Activated CD4-positive, alpha-beta T cell treated with anti-CD3 and anti-CD28 coated beads for 4 hours (primary cell): ENCODE measurements around the gene PAPOLB.
A peak's percentile ranks its signal among the peaks of the same experiment; 100 is the strongest.
"Not testable (repeated sequence)": the region's sequence is repeated elsewhere in the genome, so short reads cannot be mapped to it uniquely, and the experiment has no call there.

ENCODE experiments used
- DNase-seq, 2 donors: peaks; one replicate each; pipeline ENCODE4 v3.0.0-alpha.2; 2020

PAPOLB gene

DNA sequence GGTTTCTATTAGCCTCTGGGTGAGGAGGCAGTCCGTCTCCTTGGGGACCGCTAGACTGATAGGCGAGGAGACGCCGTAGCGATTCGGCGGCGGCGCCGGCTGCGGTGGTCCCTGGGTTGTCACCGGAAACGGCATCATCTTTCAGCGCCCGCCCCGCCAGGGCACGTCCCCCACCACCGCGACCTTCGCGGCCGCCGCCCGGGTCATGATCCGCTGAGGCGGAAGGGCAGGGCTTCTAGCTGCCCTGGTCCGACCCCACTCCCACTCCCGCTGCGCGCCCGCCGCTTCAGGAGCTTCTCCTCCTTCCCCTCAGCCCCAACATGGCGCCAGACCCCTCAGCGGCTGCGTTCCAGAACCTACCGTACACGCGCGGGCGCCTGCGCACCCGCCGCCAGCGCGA lies at the start of gene PAPOLB:
PAPOLB (minus strand) TSS at position 358 of the 400 bp plus-strand sequence; CDS start at position 138, 220 bp downstream.
- DNase-seq: no peak

- DNase-seq: no peak
Observed at GRCh38 chr7:4911111-4911828, 49.4 kb upstream of the PAPOLB start.

- no peak for DNase-seq
Observed at GRCh38 chr7:4906682-4907081, 44.9 kb upstream of the PAPOLB start.

DNA sequence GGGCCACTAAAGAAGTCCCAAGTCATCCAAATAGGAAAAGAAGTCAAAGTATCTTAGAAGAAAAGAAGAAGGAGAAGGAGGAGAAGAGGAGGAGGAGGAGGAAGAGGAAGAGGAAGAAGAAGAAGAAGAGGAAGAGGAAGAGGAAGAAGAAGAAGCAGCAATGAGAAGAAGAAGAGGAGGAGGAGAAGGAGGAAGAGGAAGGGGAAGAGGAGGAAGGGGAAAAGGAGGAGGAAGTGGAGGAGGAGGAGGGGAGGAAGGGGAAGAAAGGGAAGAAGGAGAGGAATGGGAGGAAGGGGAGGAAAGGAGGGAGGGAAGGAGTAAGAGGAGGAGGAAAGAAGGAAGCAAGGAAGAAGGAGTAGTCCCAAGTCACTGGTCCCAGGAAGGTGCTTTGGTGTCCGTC lies 43.3 kb upstream of the PAPOLB start:
- DNase-seq: no peak

- DNase-seq: no peak
Observed at GRCh38 chr7:4904346-4904745, 42.5 kb upstream of the PAPOLB start.

- no peak for DNase-seq
Observed at GRCh38 chr7:4895766-4896165, 33.9 kb upstream of the PAPOLB start.

DNA sequence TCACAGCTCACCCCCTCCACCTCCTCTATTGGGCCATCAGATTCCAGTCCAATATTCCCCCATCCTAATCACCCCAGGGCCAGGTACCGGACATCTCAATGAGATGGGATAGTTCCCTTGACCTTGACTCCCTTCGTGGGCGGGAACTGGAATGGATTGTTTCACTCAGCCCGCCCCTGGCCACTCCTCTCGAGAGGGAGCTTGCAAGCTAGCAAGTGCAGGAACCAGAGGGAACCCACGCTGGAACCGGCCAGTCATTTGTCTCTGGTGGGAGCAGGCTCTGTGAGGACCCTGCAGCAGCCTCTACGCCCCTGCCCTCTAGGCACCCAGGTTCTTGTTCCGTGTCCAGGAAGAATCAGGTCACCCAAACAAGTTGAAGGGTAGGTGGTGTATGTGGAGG lies 32.7 kb upstream of the PAPOLB start:
- DNase-seq: no peak

DNA sequence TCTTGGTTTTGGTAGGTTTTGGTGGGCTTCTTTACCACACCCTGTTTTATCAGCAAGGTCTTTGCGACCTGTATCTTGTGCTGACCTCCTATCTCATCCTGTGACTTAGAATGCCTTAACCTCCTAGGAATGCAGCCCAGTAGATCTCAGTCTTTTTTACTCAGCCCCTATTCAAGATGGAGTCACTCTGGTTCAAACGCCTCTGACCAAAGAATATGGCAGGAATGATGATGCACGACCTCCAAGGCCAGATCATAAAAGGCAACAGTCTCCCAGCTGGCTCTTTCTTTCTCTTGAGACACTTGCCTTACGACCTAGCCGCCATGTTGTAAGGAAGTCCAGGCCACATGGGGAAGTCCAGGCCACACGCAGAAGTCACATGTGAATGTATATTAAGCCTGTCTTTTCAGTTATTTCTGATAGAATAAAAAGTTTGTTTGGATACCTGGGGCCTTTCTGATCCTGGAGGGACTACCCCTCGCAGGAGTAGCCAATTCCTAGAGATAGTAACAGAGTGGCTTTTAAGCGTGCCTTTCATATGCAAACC lies 32.2 kb upstream of the PAPOLB start:
- DNase-seq: no peak

DNA sequence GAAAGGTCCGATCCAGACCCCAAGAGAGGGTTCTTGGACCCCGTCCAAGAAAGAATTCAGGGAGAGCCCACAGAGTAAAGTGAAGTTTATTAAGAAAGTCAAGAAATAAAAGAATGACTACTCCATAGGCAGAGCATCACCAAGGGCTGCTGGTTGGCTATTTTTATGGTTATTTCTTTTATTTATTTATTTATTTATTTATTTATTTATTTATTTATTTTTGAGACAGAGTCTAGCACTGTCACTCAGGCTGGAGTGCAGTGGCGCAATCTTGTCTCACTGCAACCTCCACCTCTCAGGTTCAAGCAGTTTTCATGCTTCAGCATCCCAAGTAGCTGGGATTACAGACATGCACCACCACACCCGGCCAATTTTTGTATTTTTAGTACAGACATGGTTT lies 31.4 kb upstream of the PAPOLB start:
- not testable (repeated sequence) for DNase-seq

GRCh38 chr7:4891522-4891921 lies 29.7 kb upstream of the PAPOLB start:
- DNase-seq: not testable (repeated sequence)

- DNase-seq: no peak
Observed at GRCh38 chr7:4889682-4890081, 27.9 kb upstream of the PAPOLB start.

DNA sequence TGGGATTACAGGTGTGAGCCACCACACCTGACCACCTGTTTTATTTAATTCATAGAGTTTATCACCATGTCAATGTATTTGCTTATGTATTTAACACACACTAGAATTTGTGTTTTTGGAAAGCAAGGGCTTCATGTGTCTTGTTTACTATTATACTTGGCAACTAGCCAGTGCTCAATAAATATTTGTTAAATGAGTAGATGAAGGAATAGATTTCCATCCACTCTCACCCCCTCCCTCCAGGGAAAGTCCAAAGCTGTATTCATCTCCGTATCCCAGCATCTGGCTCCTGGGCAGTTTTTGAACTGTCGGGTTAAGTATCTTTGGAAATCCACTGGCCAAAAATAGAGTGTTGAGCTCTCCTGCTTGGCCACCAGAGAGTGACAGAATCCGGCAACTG lies 26.3 kb upstream of the PAPOLB start:
- DNase-seq: no peak

- no peak for DNase-seq
Observed at GRCh38 chr7:4886671-4887070, 24.8 kb upstream of the PAPOLB start.

DNA sequence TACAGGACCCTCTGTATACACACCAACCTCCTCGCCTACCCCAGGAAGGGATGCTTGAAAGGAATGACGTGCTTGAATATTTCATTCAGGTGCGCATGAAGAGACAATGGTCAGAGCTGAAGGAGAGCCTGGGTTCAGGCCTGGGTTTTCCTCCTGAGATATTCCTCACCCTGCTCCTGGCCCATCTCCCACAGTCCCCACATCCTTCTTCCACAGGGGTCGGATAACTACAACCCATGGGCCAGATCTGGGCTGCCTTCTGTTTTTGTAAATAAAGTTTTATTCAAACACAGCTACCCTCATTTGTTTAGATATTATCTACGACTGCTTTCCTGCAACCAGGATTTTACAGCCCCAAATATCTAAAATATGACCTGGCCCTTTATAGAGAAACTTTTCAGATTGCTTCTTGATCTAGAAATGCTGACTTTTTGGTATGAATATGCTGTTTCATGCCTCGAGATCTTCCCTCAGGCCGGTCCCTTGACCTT lies 23.5 kb upstream of the PAPOLB start:
- DNase-seq: no peak

- no peak for DNase-seq
Observed at GRCh38 chr7:4884164-4884563, 22.3 kb upstream of the PAPOLB start.

DNA sequence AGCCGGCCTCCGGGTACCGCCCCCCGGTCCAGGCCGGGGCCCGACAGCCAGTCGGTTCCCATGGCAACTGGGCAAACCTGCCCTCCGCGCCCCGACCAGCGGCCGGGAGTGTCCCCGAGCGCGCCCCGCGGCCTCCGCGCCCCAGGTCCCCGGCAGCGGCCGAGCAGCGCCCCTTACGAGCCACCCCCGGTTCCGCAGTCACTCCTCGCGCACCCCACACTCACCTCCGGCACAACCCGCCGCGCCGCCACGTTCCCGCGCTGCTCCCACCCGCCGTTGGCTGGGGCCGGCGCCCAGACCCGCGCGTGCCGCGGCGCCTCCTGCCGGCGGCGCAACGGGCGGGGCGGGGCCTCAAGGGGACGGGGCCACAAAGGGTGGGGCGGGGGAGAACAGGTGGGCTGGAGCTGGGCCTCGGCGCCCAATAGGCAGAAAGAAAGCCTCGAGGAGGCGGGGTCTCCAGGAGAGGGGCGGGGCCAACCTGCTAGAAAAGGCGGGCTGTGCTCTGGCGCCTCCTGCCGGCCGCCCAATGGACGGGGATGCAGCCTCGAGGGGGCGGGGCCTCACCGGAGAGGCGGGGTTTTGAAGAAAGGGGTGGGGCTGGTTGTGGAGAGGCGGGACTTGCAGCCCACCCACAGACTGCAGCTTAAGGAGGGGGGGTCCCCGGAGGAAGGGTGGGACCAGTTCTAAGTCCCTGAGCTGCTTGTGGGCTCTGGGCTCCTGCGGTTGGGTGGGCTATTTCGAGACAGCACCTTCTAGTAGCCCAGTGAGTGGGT lies 21.7 kb upstream of the PAPOLB start, which contains the start of gene RADIL:
RADIL (minus strand) TSS at position 345 of the 773 bp plus-strand sequence. CDS start 5,577 bp downstream, outside the sequence.
- peak; percentile 77 to 80 for DNase-seq

- no peak for DNase-seq
Observed at GRCh38 chr7:4883033-4883371, 21.2 kb upstream of the PAPOLB start.

GRCh38 chr7:4882169-4883032 lies 20.6 kb upstream of the PAPOLB start:
- no peak for DNase-seq

GRCh38 chr7:4880218-4880617 lies 18.4 kb upstream of the PAPOLB start:
- no peak for DNase-seq

- no peak for DNase-seq
Observed at GRCh38 chr7:4879396-4880081, 17.7 kb upstream of the PAPOLB start.

DNA sequence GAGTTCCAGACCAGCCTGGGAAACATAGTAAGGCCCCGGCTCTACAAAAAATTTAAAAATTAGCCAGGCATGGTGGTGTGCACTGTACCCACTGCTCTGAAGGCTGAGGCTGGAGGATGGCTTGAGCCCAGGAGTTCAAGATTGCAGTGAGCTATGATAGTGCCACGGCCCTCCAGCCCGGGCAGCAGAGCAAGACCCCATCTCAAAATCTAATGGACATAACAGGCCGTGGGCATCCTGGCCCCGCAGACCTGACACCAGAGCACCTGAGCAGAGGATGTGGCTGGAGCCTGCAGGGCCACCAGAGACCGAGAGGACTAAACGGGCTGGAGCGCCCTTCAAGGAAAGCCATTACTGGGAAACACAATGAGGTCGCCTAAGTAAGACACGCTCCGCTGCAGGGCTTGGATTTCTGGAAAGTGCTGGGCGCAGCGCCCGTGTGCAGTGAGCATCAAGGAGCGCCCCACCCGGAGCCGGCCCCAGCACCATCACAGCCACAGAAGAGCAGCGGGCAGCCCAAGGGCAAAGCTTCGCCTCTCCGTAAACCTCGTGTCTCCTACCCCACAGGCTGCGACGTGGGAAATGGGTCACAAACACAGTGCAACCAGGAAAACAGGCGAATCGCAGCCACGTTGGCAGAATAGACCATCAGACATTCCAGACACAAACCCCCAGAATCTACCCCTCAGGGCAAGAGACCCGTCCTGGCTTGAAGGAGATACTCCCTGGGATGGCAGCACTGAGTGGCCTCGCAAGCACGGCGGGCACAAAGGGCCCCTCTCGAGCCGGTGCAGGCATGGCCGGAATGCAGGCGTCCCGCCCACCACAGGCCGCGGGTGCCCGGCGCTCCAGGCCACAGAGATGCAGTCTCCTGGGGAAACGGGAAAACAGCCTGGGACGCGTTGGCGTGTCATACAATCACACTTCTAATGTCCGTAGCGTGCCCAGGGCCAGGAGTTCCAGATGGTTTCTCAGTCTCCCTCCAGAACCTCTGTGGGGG lies 16.8 kb upstream of the PAPOLB start:
- DNase-seq: no peak
